ENCODE data around the gene EPYC.

- no peak for TF ChIP-seq POLR2A (IDR thresholded peaks at IDR 0.05)
- TF ChIP-seq, protein P1, sequence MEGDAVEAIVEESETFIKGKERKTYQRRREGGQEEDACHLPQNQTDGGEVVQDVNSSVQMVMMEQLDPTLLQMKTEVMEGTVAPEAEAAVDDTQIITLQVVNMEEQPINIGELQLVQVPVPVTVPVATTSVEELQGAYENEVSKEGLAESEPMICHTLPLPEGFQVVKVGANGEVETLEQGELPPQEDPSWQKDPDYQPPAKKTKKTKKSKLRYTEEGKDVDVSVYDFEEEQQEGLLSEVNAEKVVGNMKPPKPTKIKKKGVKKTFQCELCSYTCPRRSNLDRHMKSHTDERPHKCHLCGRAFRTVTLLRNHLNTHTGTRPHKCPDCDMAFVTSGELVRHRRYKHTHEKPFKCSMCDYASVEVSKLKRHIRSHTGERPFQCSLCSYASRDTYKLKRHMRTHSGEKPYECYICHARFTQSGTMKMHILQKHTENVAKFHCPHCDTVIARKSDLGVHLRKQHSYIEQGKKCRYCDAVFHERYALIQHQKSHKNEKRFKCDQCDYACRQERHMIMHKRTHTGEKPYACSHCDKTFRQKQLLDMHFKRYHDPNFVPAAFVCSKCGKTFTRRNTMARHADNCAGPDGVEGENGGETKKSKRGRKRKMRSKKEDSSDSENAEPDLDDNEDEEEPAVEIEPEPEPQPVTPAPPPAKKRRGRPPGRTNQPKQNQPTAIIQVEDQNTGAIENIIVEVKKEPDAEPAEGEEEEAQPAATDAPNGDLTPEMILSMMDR (IDR thresholded peaks at IDR 0.05): no peak
Observed at GRCh38 chr12:90999966-91000365, 4.8 kb downstream of the EPYC start.

Data from gastroesophageal sphincter (tissue), 3 donors.